ENCODE measurements around the gene DHTKD1. TPM values are rescaled to one million over a fixed set of nuclear protein-coding genes. Genes with fewer than 3 reads are reported as not detected.

The DHTKD1 gene
- total RNA-seq, 2 donors from 2014 or later = 20.8 to 36.6 TPM

DNA sequence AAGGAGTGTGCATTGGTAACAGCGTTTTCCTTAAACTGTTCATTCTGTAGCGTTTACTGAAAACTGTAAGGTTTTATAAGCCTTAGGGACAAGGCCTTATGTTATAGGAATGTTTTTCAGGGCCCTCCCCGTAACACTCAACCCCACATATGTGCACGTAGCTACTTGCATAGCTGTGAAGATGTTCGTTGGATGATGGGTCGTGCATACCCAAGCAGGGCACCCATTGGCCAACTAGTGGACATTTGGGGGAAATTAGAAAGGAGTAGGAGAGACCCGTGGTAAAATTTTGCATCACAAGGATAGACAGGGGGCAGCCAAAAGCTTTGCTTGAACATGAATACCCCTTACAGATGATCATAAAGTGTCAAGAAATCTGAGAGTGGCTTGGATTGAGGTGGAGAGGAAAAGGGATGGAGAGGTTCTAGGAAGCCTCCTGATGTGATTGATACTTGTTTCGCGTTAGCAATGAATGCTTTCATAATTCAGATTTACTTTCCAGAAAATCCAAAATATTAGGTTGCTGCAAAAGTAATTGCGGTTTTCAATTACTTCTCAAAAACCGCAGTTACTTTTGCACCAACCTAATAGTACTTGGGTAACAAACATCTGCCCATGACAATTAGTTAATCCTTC is 61.6 kb downstream of the DHTKD1 start:
- DNase-seq = peak in 2 of 4 donors; percentile 11 to 18
- intact Hi-C loops (cut with DNase I) = no loop called here

DNA sequence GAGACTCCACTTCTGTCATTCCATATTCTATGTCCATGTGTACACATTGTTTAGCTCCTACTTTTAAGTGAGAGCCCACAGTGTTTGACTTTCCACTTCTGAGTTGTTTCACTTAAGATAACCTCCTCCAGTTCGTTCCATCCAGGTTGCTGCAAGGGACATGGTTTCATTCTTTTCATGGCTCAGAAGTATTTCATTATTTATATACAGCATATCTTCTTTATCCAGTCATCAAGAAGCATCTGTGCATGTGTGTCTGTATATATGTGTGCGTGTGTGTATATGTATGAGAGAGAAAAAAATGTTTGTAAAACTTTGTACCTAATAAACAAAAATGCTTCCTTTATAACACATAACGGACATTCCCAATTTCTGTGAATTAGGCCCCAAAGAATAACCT is 66.9 kb downstream of the DHTKD1 start:
- no peaks in the 10 kb centered on the region for H3K36me3 ChIP-seq (replicated peaks in 1 of 2; ENCODE audit: insufficient read depth in 1 of 2, low read depth in 2 of 2)
- no peak for TF ChIP-seq POLR2A (IDR thresholded peaks at IDR 0.05)
- intact Hi-C loops (cut with DNase I) = no loop called here
- H3K4me1 ChIP-seq = no peaks in the 10 kb centered on the region
- H3K27me3 ChIP-seq = no peaks in the 10 kb centered on the region
- no peak overlapping the region for H3K4me3 ChIP-seq
- no peak for DNase-seq
- no peak for ATAC-seq
- H3K9me3 ChIP-seq = no peaks in the 10 kb centered on the region
- no peak overlapping the region for H3K27ac ChIP-seq
- 63 to 72% methylated on average over 3 of the region's 3 CpGs for WGBS, 2 donors

More for the DNA sequence above, 61.6 kb downstream of the DHTKD1 start:
- H3K36me3 ChIP-seq (replicated peaks in 1 of 2; ENCODE audit: insufficient read depth in 1 of 2, low read depth in 2 of 2) = no peaks in the 10 kb centered on the region
- no peaks in the 10 kb centered on the region for H3K27me3 ChIP-seq
- no peak for TF ChIP-seq POLR2A (IDR thresholded peaks at IDR 0.05)
- TF ChIP-seq CTCF (IDR thresholded peaks at IDR 0.05) = peak in 1 of 7 experiments; percentile 40
- WGBS, 2 donors = 22 to 28% methylated on average over 10 to 11 of the region's 11 CpGs
- ATAC-seq = no peak
- no peaks in the 10 kb centered on the region for H3K4me1 ChIP-seq
- peak overlapping the region; percentile 79 to 87 for H3K4me3 ChIP-seq
- peak overlapping the region in 1 of 4 donors; percentile 97 for H3K27ac ChIP-seq
- H3K9me3 ChIP-seq = no peaks in the 10 kb centered on the region

DNA sequence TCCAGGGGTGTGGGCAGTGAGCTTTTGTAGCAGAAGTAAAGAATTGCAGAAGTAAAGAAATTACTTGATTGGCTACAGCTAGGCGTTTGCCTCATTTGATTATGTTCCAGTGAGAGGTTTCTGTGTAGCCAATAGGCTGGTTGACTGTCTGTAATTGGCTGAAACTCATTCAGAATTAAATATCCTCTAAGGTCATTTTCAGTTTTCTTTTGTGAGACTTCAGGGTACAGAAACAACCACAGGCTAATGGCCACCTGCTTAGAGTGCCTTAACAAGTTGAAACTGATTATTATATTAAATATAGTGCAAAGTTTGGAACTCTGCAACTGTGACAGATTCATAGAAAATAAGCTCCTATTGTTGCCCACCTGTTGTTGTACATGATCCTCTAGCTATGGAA is 71.3 kb downstream of the DHTKD1 start:
- WGBS, 2 donors = 93 to 100% methylated on average over 1 of the region's 1 CpG
- TF ChIP-seq POLR2A (IDR thresholded peaks at IDR 0.05) (no peak), CTCF (IDR thresholded peaks at IDR 0.05) (no peak)
- Histone ChIP-seq H3K4me3 (no peak overlapping the region), H3K27me3 (no peaks in the 10 kb centered on the region), H3K36me3 (replicated peaks in 1 of 2; ENCODE audit: insufficient read depth in 1 of 2, low read depth in 2 of 2) (peaks cover 0 to 7% of the 10 kb centered on the region in 2 donors), H3K4me1 (no peaks in the 10 kb centered on the region), H3K9me3 (no peaks in the 10 kb centered on the region), H3K27ac (no peak overlapping the region)
- DNase-seq (no peak), ATAC-seq (no peak)
- intact Hi-C loops (cut with DNase I) = no loop called here

DNA sequence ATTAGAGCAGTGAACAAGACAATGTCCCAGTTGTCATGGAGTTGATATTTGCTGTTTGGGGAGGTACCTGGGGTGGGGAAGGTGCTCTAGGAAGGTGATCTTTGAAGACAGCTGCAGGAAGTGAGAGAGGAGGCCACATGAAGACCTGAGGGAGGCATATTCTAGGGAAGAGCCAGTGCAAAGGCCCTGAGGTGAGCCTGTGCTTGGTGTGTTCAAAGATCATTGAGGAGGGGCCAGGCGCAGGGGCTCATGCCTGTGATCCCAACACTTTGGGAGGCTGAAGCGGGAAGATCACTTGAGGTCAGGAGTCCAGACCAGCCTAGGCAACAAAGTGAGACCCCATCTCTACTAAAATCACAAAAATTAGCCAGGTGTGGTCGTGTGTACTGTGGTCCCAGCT is 75.8 kb downstream of the DHTKD1 start:
- no peaks in the 10 kb centered on the region for H3K9me3 ChIP-seq
- DNase-seq (no peak), ATAC-seq (no peak)
- 82 to 90% methylated on average over 3 of the region's 3 CpGs for WGBS, 2 donors
- intact Hi-C loops (cut with DNase I) = no loop called here
- TF ChIP-seq CTCF (IDR thresholded peaks at IDR 0.05) (no peak), POLR2A (IDR thresholded peaks at IDR 0.05) (no peak)
- peaks cover 0 to 9% of the 10 kb centered on the region in 2 donors for H3K36me3 ChIP-seq (replicated peaks in 1 of 2; ENCODE audit: insufficient read depth in 1 of 2, low read depth in 2 of 2)
- H3K27me3 ChIP-seq = no peaks in the 10 kb centered on the region
- H3K27ac ChIP-seq = no peak overlapping the region
- H3K4me3 ChIP-seq = no peak overlapping the region
- no peaks in the 10 kb centered on the region for H3K4me1 ChIP-seq

DNA sequence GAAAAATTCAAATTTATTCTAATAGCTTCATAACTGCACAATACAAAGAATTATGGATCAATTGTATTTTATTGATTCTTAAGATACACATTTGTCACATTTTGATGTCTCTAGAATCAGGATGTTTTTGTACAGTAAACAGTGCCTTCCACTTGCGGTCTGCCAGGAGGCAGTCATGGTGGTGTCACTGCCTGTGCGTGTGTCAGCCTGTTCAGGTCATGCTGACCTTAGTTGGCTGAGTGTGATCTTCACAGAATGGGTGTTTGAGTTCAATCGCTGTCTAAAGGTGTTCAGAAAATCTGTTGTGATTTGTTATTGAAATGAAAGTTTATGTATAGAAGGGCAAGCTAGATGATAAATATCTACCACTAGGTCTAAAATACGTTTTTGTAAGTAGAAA is 81.4 kb downstream of the DHTKD1 start:
- Histone ChIP-seq H3K4me1 (no peaks in the 10 kb centered on the region), H3K27ac (no peak overlapping the region), H3K4me3 (no peak overlapping the region), H3K36me3 (replicated peaks in 1 of 2; ENCODE audit: insufficient read depth in 1 of 2, low read depth in 2 of 2) (peaks cover 0 to 4% of the 10 kb centered on the region in 2 donors), H3K27me3 (no peaks in the 10 kb centered on the region), H3K9me3 (no peaks in the 10 kb centered on the region)
- 73 to 91% methylated on average over 4 of the region's 4 CpGs for WGBS, 2 donors
- TF ChIP-seq CTCF (IDR thresholded peaks at IDR 0.05) (no peak), POLR2A (IDR thresholded peaks at IDR 0.05) (no peak)
- ATAC-seq = no peak
- DNase-seq = no peak
- intact Hi-C loops (cut with DNase I) = no loop called here
